Measurements from ENCODE around the gene FRMD4A. TPM values are rescaled to one million over a fixed set of nuclear protein-coding genes. Genes with fewer than 3 reads are reported as not detected.

Gene FRMD4A
- total RNA-seq, 1 donor from 2014 or later: 34.6 TPM

DNA sequence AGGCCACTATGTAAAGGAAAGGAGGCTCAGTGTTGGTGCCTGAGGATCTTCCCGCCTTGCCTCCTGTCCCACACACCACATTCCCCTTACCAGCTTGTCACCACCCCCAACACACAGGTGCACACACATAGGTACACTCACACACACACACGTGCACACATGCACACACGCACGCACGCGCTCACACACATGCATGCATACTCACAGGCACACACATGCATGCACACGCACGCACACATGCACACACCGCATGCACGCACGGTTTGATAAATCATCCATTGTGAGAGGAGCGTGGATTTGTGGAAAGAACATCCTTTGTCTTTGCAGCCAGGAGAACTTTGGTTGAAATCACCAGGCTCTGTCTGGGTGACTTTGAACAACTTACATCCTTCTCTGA is 359.8 kb downstream of the FRMD4A start:
- TF ChIP-seq, protein P1, sequence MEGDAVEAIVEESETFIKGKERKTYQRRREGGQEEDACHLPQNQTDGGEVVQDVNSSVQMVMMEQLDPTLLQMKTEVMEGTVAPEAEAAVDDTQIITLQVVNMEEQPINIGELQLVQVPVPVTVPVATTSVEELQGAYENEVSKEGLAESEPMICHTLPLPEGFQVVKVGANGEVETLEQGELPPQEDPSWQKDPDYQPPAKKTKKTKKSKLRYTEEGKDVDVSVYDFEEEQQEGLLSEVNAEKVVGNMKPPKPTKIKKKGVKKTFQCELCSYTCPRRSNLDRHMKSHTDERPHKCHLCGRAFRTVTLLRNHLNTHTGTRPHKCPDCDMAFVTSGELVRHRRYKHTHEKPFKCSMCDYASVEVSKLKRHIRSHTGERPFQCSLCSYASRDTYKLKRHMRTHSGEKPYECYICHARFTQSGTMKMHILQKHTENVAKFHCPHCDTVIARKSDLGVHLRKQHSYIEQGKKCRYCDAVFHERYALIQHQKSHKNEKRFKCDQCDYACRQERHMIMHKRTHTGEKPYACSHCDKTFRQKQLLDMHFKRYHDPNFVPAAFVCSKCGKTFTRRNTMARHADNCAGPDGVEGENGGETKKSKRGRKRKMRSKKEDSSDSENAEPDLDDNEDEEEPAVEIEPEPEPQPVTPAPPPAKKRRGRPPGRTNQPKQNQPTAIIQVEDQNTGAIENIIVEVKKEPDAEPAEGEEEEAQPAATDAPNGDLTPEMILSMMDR (conservative IDR thresholded peaks at IDR 0.05; ENCODE audit: low read depth, low read length): no peak
- no peak overlapping the region for H3K4me3 ChIP-seq (ENCODE audit: low read depth, low read length)
- DNase-seq (ENCODE audit: low read depth): no peak

DNA sequence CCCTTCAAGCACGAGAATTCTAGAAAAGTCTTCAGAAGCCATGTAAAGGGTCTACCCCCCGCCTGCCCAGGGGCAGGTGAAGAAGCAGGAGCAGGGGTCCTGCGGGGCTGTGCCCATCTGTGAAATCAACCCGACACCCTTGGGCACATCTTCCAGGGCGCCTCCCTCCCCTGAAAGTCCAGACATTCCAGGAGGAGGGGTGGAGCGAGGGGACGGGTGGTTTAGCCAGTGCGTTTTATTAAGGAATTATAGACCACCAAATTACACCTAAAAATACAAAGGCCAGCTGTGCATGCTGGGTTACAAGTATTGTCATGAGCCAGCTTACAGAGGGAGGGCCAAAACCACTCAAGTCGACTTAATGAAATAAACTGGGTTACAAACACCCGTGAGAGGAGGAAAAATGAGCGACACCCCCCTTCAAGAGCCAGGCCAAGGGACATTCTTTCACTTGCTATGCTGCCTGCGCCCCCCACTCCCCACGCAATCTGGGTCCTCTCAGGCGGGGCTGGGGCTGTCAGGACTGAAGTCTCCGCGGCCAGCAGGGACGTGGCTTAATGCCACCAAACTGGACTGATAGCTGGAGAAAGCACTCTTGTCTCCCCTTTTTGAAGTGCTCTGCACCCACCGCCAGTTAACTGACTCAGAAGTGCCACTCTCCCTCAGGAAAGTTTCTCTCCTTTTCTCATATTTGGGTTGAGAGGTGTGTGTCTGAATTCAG is 360.3 kb downstream of the FRMD4A start:
- no peak for DNase-seq (ENCODE audit: low read depth)
- TF ChIP-seq, protein P1 (conservative IDR thresholded peaks at IDR 0.05; ENCODE audit: low read depth, low read length): no peak

DNA sequence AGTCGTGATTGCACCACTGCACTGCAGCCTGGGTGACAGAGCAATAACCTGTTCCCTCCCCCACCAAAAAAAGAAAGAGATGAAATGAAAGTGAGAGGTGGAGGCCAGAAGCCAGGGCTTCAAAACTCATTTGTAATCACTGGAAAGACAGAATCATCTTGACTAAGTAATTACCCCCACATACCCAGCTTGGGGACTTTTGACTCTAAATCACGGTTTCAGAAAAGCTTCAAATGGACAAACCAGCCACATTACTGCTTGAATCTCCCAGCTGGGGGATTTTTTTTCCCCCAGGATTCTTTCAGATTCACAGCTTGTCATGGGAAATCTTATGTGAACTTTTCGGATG is 361.0 kb downstream of the FRMD4A start:
- TF ChIP-seq, protein P1 (conservative IDR thresholded peaks at IDR 0.05; ENCODE audit: low read depth, low read length): no peak
- no peak overlapping the region for H3K4me3 ChIP-seq (ENCODE audit: low read depth, low read length)
- no peak for DNase-seq (ENCODE audit: low read depth)

More for the DNA sequence above, 360.3 kb downstream of the FRMD4A start:
- no peak overlapping the region for H3K4me3 ChIP-seq (ENCODE audit: low read depth, low read length)

DNA sequence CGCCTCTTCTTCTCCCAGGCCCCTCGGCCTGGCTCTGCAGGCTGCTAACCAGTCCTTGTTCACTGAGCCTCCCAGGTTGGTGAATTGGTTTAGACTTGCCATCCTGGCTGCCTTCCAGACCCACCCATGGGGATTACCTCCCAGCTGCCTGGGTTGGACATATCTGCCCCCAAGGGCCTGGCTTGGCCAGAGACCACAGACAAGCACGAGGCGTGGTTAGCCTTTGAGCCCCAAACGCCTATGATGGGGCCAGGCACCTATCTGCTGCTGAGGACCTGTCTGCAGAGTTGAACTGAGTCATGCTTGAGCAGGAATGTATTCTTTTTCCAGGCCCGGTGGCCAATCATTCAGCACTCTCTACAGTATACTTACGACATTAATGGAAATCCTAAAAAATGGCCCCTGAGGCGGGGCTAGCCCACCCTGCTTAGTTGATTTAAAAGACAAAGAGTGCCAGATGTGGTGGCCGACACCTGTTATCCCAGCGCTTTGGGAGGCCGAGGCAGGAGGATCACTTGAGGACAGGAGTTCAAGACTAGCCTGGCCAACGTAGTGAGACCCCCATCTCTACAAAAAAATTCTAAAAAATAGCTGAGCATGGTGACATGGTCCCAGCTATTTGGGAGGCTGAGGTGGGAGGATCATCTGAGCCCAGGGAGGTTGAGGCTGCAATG is 361.5 kb downstream of the FRMD4A start:
- no peak for DNase-seq (ENCODE audit: low read depth)
- H3K4me3 ChIP-seq (ENCODE audit: low read depth, low read length): no peak overlapping the region
- TF ChIP-seq, protein P1 (conservative IDR thresholded peaks at IDR 0.05; ENCODE audit: low read depth, low read length): no peak

DNA sequence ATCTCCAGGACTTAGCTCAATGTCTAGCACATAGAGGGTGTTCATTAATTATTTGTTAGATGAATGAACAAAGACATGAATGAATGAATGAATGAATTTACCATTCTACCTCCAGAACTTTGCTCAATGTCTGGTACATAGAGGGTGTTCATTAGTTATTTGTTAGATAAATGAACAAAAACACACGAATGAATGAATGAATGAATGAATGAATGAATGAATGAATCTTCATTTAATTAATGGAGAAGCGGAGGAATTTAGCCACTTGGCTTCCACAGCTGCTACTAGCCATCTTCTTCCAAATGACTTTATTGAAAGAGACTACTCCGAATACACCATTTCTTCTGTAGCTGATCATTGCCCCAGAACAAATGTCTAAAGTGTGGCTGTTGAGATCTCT is 368.9 kb downstream of the FRMD4A start:
- DNase-seq (ENCODE audit: low read depth): no peak

DNA sequence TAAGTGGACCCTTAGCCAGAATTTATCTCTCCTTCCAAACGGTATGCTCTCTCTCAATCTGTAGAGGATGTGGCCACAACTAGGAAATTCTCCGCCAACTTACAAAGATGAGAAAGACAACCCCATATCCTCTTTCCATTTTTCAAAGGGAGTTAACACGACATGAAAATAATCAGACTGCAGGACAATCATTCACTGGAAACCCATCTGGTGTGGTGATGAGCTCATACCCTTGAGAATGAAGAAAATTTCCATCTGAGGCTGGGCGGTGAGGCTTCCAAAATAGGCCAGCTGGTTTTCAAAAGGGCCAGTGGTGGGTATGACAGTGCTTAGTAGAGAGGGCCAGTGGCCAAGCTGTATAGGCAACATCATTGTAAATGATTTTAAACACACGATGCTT is 369.6 kb downstream of the FRMD4A start:
- TF ChIP-seq, protein P1 (conservative IDR thresholded peaks at IDR 0.05; ENCODE audit: low read depth, low read length): no peak
- H3K4me3 ChIP-seq (ENCODE audit: low read depth, low read length): no peak overlapping the region
- DNase-seq (ENCODE audit: low read depth): peak; percentile 59

More for the DNA sequence above, 368.9 kb downstream of the FRMD4A start:
- TF ChIP-seq, protein P1 (conservative IDR thresholded peaks at IDR 0.05; ENCODE audit: low read depth, low read length): no peak
- no peak overlapping the region for H3K4me3 ChIP-seq (ENCODE audit: low read depth, low read length)

Data from epithelial cell of proximal tubule (primary cell).